Measurements from ENCODE around the gene MDM2. TPM values are rescaled to one million over a fixed set of nuclear protein-coding genes. Genes with fewer than 3 reads are reported as not detected.

The MDM2 gene
- total and polyA plus RNA-seq, 10 of the 15 experiments (the other 5 are each of a cell fraction or from before 2014, with no cell fraction given) = 48.2 to 174 (median 85.0) TPM

DNA sequence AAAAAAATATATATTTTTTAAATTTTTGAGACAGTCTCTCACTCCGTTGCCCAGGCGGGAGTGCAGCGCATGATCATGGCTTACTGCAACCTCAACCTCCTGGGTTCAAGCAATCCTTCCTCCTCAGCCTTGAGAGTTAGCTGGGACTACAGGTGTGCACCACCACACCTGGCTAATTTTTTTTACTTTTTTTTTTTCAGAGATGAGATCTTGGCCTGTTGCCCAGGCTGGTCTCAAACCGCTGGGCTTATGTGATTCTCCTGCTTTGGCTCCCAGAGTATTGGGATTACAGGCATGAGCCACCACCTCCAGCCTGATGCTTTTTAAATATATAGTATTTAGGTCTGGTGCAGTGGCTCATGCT is 24.5 kb downstream of the MDM2 start:
- Histone ChIP-seq H3K27me3 (replicated peaks in 1 of 2; ENCODE audit: control insufficient read depth in 2 of 2, insufficient read depth in 2 of 2, low read length in 1 of 2) (no peaks in the 10 kb centered on the region), H3K9ac (ENCODE audit: control insufficient read depth, insufficient read depth, low read length) (no peak overlapping the region), H3K4me3 (no peak overlapping the region), H2AFZ (ENCODE audit: control insufficient read depth, low read depth, low read length) (no peak overlapping the region), H3K79me2 (ENCODE audit: control insufficient read depth, insufficient read depth, low read length) (no peaks in the 10 kb centered on the region; the same call in 1 of the 2 replicates), H4K20me1 (ENCODE audit: control insufficient read depth, insufficient read depth) (peaks cover 8% of the 10 kb centered on the region), H3K4me1 (ENCODE audit: control insufficient read depth, insufficient read depth, low read length) (no peaks in the 10 kb centered on the region), H3K27ac (ENCODE audit: control insufficient read depth, insufficient read depth) (no peak overlapping the region), H3K36me3 (ENCODE audit: control insufficient read depth in 2 of 2, insufficient read depth in 2 of 2, low read length in 1 of 2) (peaks cover 17 to 39% of the 10 kb centered on the region in 2 experiments), H3K9me3 (replicated peaks; ENCODE audit: control insufficient read depth, insufficient read depth, low read length) (no peaks in the 10 kb centered on the region), H3K4me2 (ENCODE audit: control insufficient read depth, insufficient read depth) (no peak overlapping the region)
- DNase-seq (ENCODE audit: low read depth, low spot score) (no peak), FAIRE-seq (no peak), ATAC-seq (no peak)
- in situ Hi-C loops (cut with MboI) (no loop called here), intact Hi-C loops (cut with micrococcal nuclease; ENCODE audit: unreplicated experiment) (no loop called here)
- CTCF ChIA-PET = interaction anchor here (1.5 to 7.3 kb wide), 3 partner anchors 7 to 16 kb away, joined by 6 to 156 read pairs (median 16); no protein-coding TSS in a partner anchor
- RAD21 ChIA-PET (ENCODE audit: unreplicated experiment) = interaction anchor here (0.7 kb wide), 1 partner anchor 608 kb away, joined by 6 read pairs; no protein-coding TSS in a partner anchor
- TF ChIP-seq HCFC1 (IDR thresholded peaks at IDR 0.05; ENCODE audit: low read length) (no peak), SPI1 (IDR thresholded peaks at IDR 0.05; ENCODE audit: borderline replicate concordance, insufficient read depth, low read depth, low read length) (no peak), MTA2 (IDR thresholded peaks at IDR 0.05; ENCODE audit: low read depth) (no peak), TCF3 (IDR thresholded peaks at IDR 0.05; ENCODE audit: borderline replicate concordance, insufficient read depth, low read depth, low read length) (no peak), JUND (IDR thresholded peaks at IDR 0.05; ENCODE audit: low read depth, low read length) (no peak), DPF2 (IDR thresholded peaks at IDR 0.05) (no peak), RCOR1 (conservative IDR thresholded peaks at IDR 0.05; ENCODE audit: low read depth, low read length) (no peak), BHLHE40 (IDR thresholded peaks at IDR 0.05; ENCODE audit: borderline replicate concordance in 1 of 2, low read depth in 2 of 2, low read length in 1 of 2) (no peak), CTCF (IDR thresholded peaks at IDR 0.05 in 2 of 3, conservative IDR thresholded peaks at IDR 0.05 in 1 of 3; ENCODE audit: control insufficient read depth in 2 of 3, extremely low read depth in 1 of 3, insufficient read depth in 1 of 3, low read depth in 3 of 3, low read length in 3 of 3) (no peak), CHD2 (IDR thresholded peaks at IDR 0.05; ENCODE audit: borderline replicate concordance, low read depth, low read length) (no peak)
- TF ChIP-seq, protein P1, sequence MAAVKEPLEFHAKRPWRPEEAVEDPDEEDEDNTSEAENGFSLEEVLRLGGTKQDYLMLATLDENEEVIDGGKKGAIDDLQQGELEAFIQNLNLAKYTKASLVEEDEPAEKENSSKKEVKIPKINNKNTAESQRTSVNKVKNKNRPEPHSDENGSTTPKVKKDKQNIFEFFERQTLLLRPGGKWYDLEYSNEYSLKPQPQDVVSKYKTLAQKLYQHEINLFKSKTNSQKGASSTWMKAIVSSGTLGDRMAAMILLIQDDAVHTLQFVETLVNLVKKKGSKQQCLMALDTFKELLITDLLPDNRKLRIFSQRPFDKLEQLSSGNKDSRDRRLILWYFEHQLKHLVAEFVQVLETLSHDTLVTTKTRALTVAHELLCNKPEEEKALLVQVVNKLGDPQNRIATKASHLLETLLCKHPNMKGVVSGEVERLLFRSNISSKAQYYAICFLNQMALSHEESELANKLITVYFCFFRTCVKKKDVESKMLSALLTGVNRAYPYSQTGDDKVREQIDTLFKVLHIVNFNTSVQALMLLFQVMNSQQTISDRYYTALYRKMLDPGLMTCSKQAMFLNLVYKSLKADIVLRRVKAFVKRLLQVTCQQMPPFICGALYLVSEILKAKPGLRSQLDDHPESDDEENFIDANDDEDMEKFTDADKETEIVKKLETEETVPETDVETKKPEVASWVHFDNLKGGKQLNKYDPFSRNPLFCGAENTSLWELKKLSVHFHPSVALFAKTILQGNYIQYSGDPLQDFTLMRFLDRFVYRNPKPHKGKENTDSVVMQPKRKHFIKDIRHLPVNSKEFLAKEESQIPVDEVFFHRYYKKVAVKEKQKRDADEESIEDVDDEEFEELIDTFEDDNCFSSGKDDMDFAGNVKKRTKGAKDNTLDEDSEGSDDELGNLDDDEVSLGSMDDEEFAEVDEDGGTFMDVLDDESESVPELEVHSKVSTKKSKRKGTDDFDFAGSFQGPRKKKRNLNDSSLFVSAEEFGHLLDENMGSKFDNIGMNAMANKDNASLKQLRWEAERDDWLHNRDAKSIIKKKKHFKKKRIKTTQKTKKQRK (IDR thresholded peaks at IDR 0.05; ENCODE audit: low read depth, low read length) = no peak
- TF ChIP-seq, protein P2, sequence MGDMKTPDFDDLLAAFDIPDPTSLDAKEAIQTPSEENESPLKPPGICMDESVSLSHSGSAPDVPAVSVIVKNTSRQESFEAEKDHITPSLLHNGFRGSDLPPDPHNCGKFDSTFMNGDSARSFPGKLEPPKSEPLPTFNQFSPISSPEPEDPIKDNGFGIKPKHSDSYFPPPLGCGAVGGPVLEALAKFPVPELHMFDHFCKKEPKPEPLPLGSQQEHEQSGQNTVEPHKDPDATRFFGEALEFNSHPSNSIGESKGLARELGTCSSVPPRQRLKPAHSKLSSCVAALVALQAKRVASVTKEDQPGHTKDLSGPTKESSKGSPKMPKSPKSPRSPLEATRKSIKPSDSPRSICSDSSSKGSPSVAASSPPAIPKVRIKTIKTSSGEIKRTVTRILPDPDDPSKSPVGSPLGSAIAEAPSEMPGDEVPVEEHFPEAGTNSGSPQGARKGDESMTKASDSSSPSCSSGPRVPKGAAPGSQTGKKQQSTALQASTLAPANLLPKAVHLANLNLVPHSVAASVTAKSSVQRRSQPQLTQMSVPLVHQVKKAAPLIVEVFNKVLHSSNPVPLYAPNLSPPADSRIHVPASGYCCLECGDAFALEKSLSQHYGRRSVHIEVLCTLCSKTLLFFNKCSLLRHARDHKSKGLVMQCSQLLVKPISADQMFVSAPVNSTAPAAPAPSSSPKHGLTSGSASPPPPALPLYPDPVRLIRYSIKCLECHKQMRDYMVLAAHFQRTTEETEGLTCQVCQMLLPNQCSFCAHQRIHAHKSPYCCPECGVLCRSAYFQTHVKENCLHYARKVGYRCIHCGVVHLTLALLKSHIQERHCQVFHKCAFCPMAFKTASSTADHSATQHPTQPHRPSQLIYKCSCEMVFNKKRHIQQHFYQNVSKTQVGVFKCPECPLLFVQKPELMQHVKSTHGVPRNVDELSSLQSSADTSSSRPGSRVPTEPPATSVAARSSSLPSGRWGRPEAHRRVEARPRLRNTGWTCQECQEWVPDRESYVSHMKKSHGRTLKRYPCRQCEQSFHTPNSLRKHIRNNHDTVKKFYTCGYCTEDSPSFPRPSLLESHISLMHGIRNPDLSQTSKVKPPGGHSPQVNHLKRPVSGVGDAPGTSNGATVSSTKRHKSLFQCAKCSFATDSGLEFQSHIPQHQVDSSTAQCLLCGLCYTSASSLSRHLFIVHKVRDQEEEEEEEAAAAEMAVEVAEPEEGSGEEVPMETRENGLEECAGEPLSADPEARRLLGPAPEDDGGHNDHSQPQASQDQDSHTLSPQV (IDR thresholded peaks at IDR 0.05) = no peak
- TF ChIP-seq, protein P3, sequence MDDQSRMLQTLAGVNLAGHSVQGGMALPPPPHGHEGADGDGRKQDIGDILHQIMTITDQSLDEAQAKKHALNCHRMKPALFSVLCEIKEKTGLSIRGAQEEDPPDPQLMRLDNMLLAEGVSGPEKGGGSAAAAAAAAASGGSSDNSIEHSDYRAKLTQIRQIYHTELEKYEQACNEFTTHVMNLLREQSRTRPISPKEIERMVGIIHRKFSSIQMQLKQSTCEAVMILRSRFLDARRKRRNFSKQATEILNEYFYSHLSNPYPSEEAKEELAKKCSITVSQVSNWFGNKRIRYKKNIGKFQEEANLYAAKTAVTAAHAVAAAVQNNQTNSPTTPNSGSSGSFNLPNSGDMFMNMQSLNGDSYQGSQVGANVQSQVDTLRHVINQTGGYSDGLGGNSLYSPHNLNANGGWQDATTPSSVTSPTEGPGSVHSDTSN (IDR thresholded peaks at IDR 0.05; ENCODE audit: insufficient replicate concordance, low read depth, low read length) = no peak
- no TSS peak for BruUV-seq (replicated peaks)
- SMC1A ChIA-PET (ENCODE audit: uncharacterized antibody, unreplicated experiment) = interaction anchor here (1.7 kb wide), 1 partner anchor 13 kb away, joined by 4 read pairs; no protein-coding TSS in a partner anchor
- POLR2A ChIA-PET = no interaction called here
- 99% methylated on average over 4 of the region's 4 CpGs for WGBS (ENCODE audit: insufficient coverage, insufficient replicate concordance, low lambda C conversion rate, missing lambda C conversion rate)

All from GM12878 (cell line).